GM18951 (cell line): ENCODE data around the gene TTC33.
"Not testable (repeated sequence)": the region's sequence is repeated elsewhere in the genome, so short reads cannot be mapped to it uniquely, and the experiment has no call there.

Source experiments
- POLR2A ChIP-seq: IDR thresholded peaks from 4 replicates; pipeline ENCODE4 v1.6.1; 2011; ENCODE audit warnings: mild to moderate bottlenecking; ENCODE audit not compliant: insufficient read length, insufficient read depth; ENCODE audit errors: extremely low read depth
- in situ Hi-C: fragments of 300-500 bp; cut with MboI; formaldehyde crosslinking; loops from one replicate; pipeline ENCODE4 v1.12.0; 2022; ENCODE audit warnings: low sequenced_read_pairs, mixed read lengths, inconsistent platforms; ENCODE audit not compliant: unreplicated experiment

TTC33 gene

DNA sequence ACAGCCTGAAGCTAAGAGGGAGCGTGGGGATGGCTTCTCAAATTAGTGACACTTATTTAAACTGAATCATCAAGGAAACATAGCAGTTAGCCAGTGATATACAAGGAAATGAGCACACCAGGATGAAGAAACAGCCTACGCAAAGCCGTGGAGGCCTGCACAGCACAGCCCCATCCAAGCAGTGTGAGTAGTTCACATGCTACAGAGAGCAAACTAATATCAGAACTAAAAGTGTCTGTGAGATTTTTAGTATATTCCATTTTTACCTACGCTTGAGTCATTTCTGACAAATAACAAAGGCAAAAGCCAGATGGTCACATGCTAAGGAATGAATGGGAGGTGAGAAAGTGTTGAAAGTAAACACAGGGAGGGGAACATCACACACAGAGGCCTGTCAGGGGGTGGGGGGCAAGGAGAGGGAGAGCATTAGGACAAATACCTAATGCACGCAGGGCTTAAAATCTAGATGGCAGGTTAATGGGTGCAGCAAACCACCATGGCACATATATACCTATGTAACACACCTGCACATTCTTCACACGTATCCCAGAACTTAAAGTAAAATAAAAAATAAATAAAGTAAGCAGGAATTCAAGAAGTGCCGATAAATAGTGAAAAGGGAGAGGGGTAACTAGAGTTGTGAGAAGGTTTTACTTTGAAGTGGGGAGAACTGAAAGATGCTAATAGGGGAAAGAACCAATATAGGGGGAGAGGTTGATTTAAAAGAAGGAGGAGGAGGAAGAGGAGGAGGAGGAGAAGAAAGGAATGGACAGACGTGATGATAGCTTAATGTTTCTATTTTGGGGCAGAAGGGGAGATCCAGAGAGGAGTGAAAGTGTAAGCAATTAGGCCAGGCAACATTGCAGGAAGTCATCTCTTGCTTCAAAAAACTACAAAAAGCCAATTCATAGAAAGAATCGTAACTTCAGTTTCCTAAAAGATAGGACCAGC, 177.0 kb downstream of the TTC33 start:
- in situ Hi-C loops = no loop called here
- no peak for TF ChIP-seq POLR2A

DNA sequence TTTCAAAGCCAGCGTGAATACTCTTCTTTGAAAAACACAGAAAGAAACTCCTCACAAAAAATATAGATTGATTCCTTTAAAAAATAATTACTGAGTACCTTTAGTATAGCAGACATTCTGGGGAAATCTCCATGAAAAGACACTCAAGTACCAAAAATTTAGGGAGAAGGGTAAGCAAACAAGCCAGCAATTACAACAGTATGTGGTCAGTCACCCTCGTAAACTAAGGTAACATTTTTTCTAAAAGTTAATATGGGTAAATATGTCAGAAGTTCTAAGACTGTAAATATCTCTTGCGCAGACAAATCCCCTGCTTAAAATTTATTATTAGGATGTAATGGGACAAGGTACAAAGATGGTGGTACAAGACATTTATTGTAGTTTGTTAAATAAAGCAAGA, 178.0 kb downstream of the TTC33 start:
- in situ Hi-C loops = no loop called here
- TF ChIP-seq POLR2A = no peak

GRCh38 chr5:40575921-40576320, 179.8 kb downstream of the TTC33 start:
- in situ Hi-C loops = no loop called here
- TF ChIP-seq POLR2A = no peak

- in situ Hi-C loops = no loop called here
- TF ChIP-seq POLR2A = no peak
These were observed 180.3 kb downstream of the TTC33 start for GRCh38 chr5:40575411-40575810.

DNA sequence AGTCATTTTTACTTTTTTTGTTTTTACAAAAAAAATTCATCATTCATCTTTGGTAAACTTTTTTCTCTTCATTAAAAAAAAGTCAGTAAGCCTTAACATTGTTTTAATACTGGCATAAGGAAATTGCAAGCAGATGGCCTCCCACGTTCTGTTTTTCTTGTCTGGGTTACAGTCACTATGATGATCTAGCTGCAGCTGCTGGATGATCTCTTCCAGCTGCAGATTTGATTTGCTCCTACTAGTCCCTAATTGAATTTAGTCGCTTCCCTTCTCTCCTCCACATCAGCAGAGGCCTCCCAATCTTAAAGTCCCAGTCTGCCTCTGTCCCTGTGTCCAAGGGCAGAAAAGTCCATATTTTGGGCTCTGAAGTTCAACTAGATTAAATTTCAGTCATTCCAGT, 182.8 kb downstream of the TTC33 start:
- in situ Hi-C loops = no loop called here
- no peak for TF ChIP-seq POLR2A

DNA sequence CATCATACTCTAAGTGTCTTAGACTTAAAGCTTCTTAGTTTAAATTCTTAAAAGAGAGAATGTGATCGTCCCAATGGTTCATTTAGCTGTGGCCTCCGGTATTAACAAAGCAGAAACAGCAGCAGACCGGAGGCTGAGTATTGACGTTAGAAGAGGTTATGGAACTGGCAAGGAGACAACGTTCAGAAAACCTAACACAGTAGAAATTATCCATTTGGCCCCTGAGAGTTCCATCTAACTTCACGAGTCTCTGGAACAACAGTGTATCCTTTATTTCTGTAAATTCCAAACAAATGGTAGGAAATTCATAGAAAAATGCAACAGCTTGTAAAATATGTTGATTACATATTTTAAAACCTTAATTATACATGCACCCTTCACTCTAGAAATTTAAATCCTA, 183.4 kb downstream of the TTC33 start:
- TF ChIP-seq POLR2A = no peak

GRCh38 chr5:40571729-40572128, 184.0 kb downstream of the TTC33 start:
- TF ChIP-seq POLR2A = no peak
- in situ Hi-C loops = no loop called here

More for the DNA sequence above, 183.4 kb downstream of the TTC33 start:
- in situ Hi-C loops = no loop called here

DNA sequence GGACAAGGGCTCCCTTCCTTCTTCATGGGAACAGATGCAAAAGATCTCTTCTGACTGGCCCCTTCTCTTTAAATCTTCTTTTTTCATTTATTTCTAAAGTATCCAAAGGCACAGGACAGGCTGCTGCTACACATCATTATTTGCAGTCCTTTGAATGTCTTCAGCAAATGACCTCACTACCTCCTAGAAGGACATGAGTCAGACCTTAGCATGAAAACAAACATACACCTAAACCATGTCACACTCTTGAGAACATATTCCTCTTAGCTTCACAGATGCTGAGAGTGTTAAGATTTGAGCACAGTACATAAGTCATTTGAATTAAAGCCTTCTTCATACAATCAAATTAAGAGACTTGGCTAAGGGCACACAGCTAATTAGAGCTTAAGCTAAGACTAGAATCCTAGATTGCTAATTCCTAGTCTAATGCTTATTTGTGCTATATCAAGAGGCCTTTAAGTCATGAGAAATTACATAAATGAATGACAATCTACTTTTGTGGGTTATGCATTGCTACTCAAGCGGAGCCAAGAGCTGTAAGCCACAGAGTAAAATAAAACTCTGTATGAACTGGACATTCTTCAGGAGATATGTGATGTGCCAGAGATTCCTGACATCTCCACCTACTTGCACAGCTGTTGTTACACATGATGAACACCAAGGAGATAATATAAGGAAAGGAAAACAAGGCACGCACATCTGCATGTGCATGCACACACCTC, 185.2 kb downstream of the TTC33 start:
- in situ Hi-C loops = no loop called here
- no peak for TF ChIP-seq POLR2A

- in situ Hi-C loops = no loop called here
- no peak for TF ChIP-seq POLR2A
These were observed 186.1 kb downstream of the TTC33 start for GRCh38 chr5:40569546-40570270.

DNA sequence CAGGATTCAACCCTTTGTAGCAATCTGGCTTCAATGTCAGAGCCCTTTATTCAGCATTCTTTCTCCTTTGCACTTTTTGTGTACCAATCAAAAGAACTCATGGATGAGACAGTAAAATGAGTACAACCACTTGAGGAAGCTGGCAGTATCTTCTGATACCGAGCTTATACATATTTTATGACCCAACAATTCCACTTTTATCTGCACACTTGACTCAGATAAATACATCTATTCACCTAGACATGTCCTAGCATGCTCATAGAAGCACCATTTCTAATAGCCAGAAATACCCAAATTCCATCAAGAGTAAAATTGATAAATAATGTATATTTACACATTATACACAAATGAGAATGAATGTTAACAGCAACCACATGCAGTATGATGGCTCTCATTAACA, 187.2 kb downstream of the TTC33 start:
- in situ Hi-C loops = no loop called here
- no peak for TF ChIP-seq POLR2A

GRCh38 chr5:40563173-40563572, 192.6 kb downstream of the TTC33 start:
- in situ Hi-C loops = not testable (repeated sequence)

- in situ Hi-C loops = no loop called here
- TF ChIP-seq POLR2A = no peak
These were observed 195.2 kb downstream of the TTC33 start for GRCh38 chr5:40560474-40561110.

DNA sequence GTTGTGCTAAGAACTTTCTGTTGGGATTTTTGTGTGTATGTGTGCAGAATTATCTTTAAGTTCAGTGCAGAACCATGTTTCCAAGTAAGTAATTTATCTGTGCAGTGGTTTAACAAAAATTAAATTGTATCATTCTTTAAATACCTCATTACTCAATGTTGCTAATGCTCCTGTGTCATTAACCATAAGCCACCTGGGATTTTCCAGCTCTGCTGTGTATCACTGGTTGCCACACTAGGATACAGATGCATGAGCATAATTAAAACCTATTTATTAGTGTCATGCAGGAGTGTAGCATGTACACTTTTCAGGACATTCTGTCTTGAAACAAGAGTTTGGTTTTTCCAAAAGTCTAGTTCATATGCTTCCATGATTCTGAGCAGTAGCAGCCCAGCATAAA, 196.5 kb downstream of the TTC33 start:
- in situ Hi-C loops = no loop called here
- no peak for TF ChIP-seq POLR2A
